ENCODE measurements around the gene MACIR. TPM values are rescaled to one million over a fixed set of nuclear protein-coding genes. Genes with fewer than 3 reads are reported as not detected.

Gene MACIR
- total RNA-seq, 1 experiment from 2014 or later: 12.4 TPM

GRCh38 chr5:103286622-103287021 lies 28.1 kb downstream of the MACIR start:
- Mint-ChIP-seq H3K27me3 (ENCODE audit: low read depth) (no peaks in the 10 kb centered on the region), H3K4me3 (no peak overlapping the region), H3K9me3 (no peaks in the 10 kb centered on the region), H3K4me1 (peaks cover 7% of the 10 kb centered on the region), H3K27ac (no peak overlapping the region), H3K36me3 (no peaks in the 10 kb centered on the region)
- ATAC-seq (no peak), DNase-seq (ENCODE audit: low spot score) (no peak)
- ChIA-PET CTCF (no interaction called here), POLR2A (no interaction called here)
- TF ChIP-seq ELF4 (CRISPR knock-in tag; IDR thresholded peaks at IDR 0.05; ENCODE audit: low read depth) (no peak), ZNF138 (CRISPR knock-in tag; conservative IDR thresholded peaks at IDR 0.05) (no peak)
- TF ChIP-seq, protein P1, sequence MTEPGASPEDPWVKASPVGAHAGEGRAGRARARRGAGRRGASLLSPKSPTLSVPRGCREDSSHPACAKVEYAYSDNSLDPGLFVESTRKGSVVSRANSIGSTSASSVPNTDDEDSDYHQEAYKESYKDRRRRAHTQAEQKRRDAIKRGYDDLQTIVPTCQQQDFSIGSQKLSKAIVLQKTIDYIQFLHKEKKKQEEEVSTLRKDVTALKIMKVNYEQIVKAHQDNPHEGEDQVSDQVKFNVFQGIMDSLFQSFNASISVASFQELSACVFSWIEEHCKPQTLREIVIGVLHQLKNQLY (CRISPR knock-in tag; IDR thresholded peaks at IDR 0.05): no peak

GRCh38 chr5:103289024-103289423 lies 30.5 kb downstream of the MACIR start:
- DNase-seq (ENCODE audit: low spot score): no peak
- Mint-ChIP-seq H3K36me3 (no peaks in the 10 kb centered on the region), H3K27ac (no peak overlapping the region), H3K27me3 (ENCODE audit: low read depth) (no peaks in the 10 kb centered on the region), H3K4me1 (peaks cover 7% of the 10 kb centered on the region), H3K9me3 (no peaks in the 10 kb centered on the region), H3K4me3 (no peak overlapping the region)
- ChIA-PET POLR2A (interaction anchor here (1.6 kb wide), 1 partner anchor 10 kb away, joined by 5 read pairs; no protein-coding TSS in a partner anchor), CTCF (no interaction called here)
- ATAC-seq: no peak
- TF ChIP-seq PRDM15 (CRISPR knock-in tag; IDR thresholded peaks at IDR 0.05): no peak
- TF ChIP-seq ZNF317 (CRISPR knock-in tag; IDR thresholded peaks at IDR 0.05; ENCODE audit: borderline replicate concordance, low read depth): no peak
- TF ChIP-seq ATF1 (CRISPR knock-in tag; IDR thresholded peaks at IDR 0.05): no peak
- no peak for TF ChIP-seq ATF3 (CRISPR knock-in tag; conservative IDR thresholded peaks at IDR 0.05)
- TF ChIP-seq, protein P1 (CRISPR knock-in tag; IDR thresholded peaks at IDR 0.05): no peak
- TF ChIP-seq, protein P2, sequence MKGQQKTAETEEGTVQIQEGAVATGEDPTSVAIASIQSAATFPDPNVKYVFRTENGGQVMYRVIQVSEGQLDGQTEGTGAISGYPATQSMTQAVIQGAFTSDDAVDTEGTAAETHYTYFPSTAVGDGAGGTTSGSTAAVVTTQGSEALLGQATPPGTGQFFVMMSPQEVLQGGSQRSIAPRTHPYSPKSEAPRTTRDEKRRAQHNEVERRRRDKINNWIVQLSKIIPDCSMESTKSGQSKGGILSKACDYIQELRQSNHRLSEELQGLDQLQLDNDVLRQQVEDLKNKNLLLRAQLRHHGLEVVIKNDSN (CRISPR knock-in tag; IDR thresholded peaks at IDR 0.05): no peak
- TF ChIP-seq ETV6 (CRISPR knock-in tag; IDR thresholded peaks at IDR 0.05): no peak
- no peak for TF ChIP-seq ZNF671 (CRISPR knock-in tag; IDR thresholded peaks at IDR 0.05)

DNA sequence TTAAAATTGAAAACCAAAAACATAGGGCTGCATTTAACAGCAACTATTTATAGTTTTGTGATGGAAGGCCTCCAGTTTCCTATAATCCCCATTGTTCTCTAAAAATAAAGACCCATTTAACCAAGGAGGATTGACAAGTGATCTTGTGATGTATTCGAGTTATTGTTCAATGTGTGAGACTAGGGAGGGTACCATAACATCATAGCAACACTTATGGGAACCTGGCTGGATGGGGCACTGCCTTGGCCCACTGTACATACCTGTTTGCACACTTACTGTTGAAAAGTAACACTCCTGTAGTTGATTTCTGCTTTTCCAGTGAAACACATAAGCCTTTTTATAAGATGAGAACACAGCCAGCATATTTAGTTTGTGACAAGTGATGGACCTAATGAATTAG lies 32.3 kb downstream of the MACIR start:
- no peaks in the 10 kb centered on the region for H3K36me3 Mint-ChIP-seq
- no peak overlapping the region for H3K4me3 Mint-ChIP-seq
- H3K9me3 Mint-ChIP-seq: no peaks in the 10 kb centered on the region
- H3K27ac Mint-ChIP-seq: no peak overlapping the region
- TF ChIP-seq ZBTB43 (CRISPR knock-in tag; IDR thresholded peaks at IDR 0.05) (no peak), FOXJ3 (CRISPR knock-in tag; IDR thresholded peaks at IDR 0.05; ENCODE audit: borderline replicate concordance) (no peak), HMGA2 (CRISPR knock-in tag; IDR thresholded peaks at IDR 0.05) (no peak)
- TF ChIP-seq, protein P3, sequence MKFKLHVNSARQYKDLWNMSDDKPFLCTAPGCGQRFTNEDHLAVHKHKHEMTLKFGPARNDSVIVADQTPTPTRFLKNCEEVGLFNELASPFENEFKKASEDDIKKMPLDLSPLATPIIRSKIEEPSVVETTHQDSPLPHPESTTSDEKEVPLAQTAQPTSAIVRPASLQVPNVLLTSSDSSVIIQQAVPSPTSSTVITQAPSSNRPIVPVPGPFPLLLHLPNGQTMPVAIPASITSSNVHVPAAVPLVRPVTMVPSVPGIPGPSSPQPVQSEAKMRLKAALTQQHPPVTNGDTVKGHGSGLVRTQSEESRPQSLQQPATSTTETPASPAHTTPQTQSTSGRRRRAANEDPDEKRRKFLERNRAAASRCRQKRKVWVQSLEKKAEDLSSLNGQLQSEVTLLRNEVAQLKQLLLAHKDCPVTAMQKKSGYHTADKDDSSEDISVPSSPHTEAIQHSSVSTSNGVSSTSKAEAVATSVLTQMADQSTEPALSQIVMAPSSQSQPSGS (CRISPR knock-in tag; IDR thresholded peaks at IDR 0.05; ENCODE audit: borderline replicate concordance, low read depth): no peak
- TF ChIP-seq, protein P4, sequence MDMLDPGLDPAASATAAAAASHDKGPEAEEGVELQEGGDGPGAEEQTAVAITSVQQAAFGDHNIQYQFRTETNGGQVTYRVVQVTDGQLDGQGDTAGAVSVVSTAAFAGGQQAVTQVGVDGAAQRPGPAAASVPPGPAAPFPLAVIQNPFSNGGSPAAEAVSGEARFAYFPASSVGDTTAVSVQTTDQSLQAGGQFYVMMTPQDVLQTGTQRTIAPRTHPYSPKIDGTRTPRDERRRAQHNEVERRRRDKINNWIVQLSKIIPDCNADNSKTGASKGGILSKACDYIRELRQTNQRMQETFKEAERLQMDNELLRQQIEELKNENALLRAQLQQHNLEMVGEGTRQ (CRISPR knock-in tag; IDR thresholded peaks at IDR 0.05): no peak
- ATAC-seq (no peak), DNase-seq (ENCODE audit: low spot score) (no peak)
- no peaks in the 10 kb centered on the region for H3K27me3 Mint-ChIP-seq (ENCODE audit: low read depth)
- peaks cover 7% of the 10 kb centered on the region for H3K4me1 Mint-ChIP-seq
- POLR2A ChIA-PET: interaction anchor here (0.9 kb wide), 1 partner anchor 31 kb away, joined by 4 read pairs; no protein-coding TSS in a partner anchor
- CTCF ChIA-PET: no interaction called here
